OCI-LY1 (cell line): ENCODE results near the gene AFF1.

Experiments
- EZH2 ChIP-seq: fragments of 200-600 bp; sonication (generic), shearing (Covaris generic); IDR thresholded peaks from 2 replicates; pipeline ENCODE4 v1.8.0; 2017; ENCODE audit warnings: borderline replicate concordance, mixed run types, mild to moderate bottlenecking, antibody characterized with exemption, low read length, moderate library complexity, mixed read lengths
- TF ChIP-seq, protein P1 (sequence below): fragments of 200-600 bp; sonication (generic), shearing (Covaris generic); IDR thresholded peaks from 2 replicates; pipeline ENCODE4 v1.5.1; 2017; ENCODE audit warnings: mild to moderate bottlenecking, antibody characterized with exemption, low read length, moderate library complexity, mixed read lengths

DNA sequence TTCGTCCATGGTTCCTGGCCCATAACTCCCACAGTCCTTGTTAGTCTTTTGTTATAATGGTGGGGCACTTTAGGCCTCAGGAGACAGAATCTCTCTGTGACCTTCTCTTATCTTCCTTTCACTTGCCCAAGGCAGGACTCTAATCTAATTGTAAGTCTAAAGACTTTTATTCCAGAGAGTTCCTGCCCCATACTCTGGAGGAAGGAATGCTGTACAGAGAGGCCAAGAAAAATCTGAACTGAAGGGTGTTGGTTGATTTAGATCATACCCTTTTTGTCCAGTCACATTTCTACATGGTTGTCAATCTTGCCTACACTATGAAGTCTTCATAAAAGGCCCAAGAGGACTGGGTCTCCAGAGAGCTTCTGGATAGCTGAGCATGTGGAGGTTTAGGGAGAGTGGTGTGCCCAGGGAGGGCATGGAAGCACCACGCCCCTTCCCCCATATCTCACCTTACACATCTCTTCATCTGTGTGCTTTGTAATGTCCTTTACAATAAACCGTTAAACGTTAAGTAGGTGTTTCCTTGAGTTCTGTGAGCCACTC lies 84.5 kb downstream of the AFF1 start:
- TF ChIP-seq, protein P1, sequence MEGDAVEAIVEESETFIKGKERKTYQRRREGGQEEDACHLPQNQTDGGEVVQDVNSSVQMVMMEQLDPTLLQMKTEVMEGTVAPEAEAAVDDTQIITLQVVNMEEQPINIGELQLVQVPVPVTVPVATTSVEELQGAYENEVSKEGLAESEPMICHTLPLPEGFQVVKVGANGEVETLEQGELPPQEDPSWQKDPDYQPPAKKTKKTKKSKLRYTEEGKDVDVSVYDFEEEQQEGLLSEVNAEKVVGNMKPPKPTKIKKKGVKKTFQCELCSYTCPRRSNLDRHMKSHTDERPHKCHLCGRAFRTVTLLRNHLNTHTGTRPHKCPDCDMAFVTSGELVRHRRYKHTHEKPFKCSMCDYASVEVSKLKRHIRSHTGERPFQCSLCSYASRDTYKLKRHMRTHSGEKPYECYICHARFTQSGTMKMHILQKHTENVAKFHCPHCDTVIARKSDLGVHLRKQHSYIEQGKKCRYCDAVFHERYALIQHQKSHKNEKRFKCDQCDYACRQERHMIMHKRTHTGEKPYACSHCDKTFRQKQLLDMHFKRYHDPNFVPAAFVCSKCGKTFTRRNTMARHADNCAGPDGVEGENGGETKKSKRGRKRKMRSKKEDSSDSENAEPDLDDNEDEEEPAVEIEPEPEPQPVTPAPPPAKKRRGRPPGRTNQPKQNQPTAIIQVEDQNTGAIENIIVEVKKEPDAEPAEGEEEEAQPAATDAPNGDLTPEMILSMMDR, result no peak
- TF ChIP-seq EZH2, result no peak
